GM12878 (cell line): ENCODE measurements around the gene DMD. TPM values are rescaled to one million over a fixed set of nuclear protein-coding genes. Genes with fewer than 3 reads are reported as not detected.

Experiments
- ATAC-seq: fragments of 200-7000 bp; cut with Tn5 transposase; 3 replicates; pipeline ENCODE4 v1.9.1; 2020; ENCODE audit warnings: mild to moderate bottlenecking, moderate library complexity
- BruUV-seq: library from RNA; stranded (reverse); fragments of 400-500 nt; replicated peaks from 2 replicates; lab custom pipeline; 2021; lab: Mats Ljungman, UMichigan
- CTCF ChIA-PET: fragments of 300-600 bp; sonication (Branson Sonifier 250); formaldehyde crosslinking; extraction: SDS; loops from one replicate; lab custom pipeline; 2021; ENCODE audit warnings: inconsistent platforms; lab: Yijun Ruan, JAX
- POLR2A ChIA-PET: fragments of 350-600 bp; formaldehyde crosslinking; extraction: SDS; loops from one replicate; lab custom pipeline; 2021; ENCODE audit warnings: inconsistent platforms; lab: Charles Lee
- RAD21 ChIA-PET: fragments of 300-600 bp; sonication (Branson Sonifier 250); formaldehyde crosslinking; loops from one replicate; lab custom pipeline; 2023; ENCODE audit warnings: antibody characterized with exemption; ENCODE audit not compliant: unreplicated experiment; lab: Charles Lee
- SMC1A ChIA-PET: fragments of 300-600 bp; sonication (Branson Sonifier 250); formaldehyde crosslinking; loops from one replicate; lab custom pipeline; 2023; ENCODE audit not compliant: unreplicated experiment, uncharacterized antibody; lab: Charles Lee
- DNase-seq: peaks from one replicate; pipeline ENCODE4 v3.0.0-alpha.2; 2011; ENCODE audit warnings: low read depth, low spot score
- FAIRE-seq: peaks from 3 replicates; lab custom pipeline; 2011; peaks lifted over from hg19 to GRCh38; lab: Jason Lieb, UNC
- H2AFZ ChIP-seq: 2 replicates; pipeline ENCODE4 v1.6.0; 2011; ENCODE audit warnings: low read depth, low read length, control low read depth; ENCODE audit not compliant: control insufficient read depth
- H3K27ac ChIP-seq: 2 replicates; pipeline ENCODE4 v1.5.1; 2011; ENCODE audit warnings: control low read depth; ENCODE audit not compliant: control insufficient read depth, insufficient read depth
- H3K27me3 ChIP-seq, 2 experiments: replicated peaks in 1 of 2; 2 replicates each; pipeline versions ENCODE4 v1.6.0 to v1.6.1; 2011; ENCODE audit warnings: low read length in 1 of 2; ENCODE audit not compliant: control insufficient read depth in 2 of 2, insufficient read depth in 2 of 2
- H3K36me3 ChIP-seq, 2 experiments: 2 replicates each; pipeline ENCODE4 v1.5.1; 2011; ENCODE audit warnings: low read length in 1 of 2; ENCODE audit not compliant: control insufficient read depth in 2 of 2, insufficient read depth in 2 of 2
- H3K4me1 ChIP-seq: 2 replicates; pipeline ENCODE4 v1.6.1; 2011; ENCODE audit warnings: mild to moderate bottlenecking, low read length, moderate library complexity, mixed read lengths; ENCODE audit not compliant: control insufficient read depth, insufficient read depth
- H3K4me2 ChIP-seq: 2 replicates; pipeline ENCODE4 v1.6.0; 2011; ENCODE audit warnings: control low read depth; ENCODE audit not compliant: control insufficient read depth, insufficient read depth
- H3K4me3 ChIP-seq: fragments of 200-600 bp; sonication (generic); 2 replicates; pipeline ENCODE4 v1.5.1; 2016
- H3K79me2 ChIP-seq: 2 replicates; pipeline ENCODE4 v1.6.0; 2011; ENCODE audit warnings: low read length; ENCODE audit not compliant: control insufficient read depth, insufficient read depth
- H3K9ac ChIP-seq: 2 replicates; pipeline ENCODE4 v1.8.0; 2011; ENCODE audit warnings: low read length, control low read depth, mixed read lengths; ENCODE audit not compliant: control insufficient read depth, insufficient read depth
- H3K9me3 ChIP-seq: replicated peaks from 3 replicates; pipeline ENCODE4 v1.5.1; 2011; ENCODE audit warnings: mild to moderate bottlenecking, low read length; ENCODE audit not compliant: control insufficient read depth, insufficient read depth
- H4K20me1 ChIP-seq: 2 replicates; pipeline ENCODE4 v1.6.0; 2011; ENCODE audit not compliant: control insufficient read depth, insufficient read depth
- CHD4 ChIP-seq: fragments of 200-600 bp; sonication (generic); IDR thresholded peaks from 2 replicates; pipeline ENCODE4 v1.6.1; 2016; ENCODE audit warnings: mild to moderate bottlenecking
- CREM ChIP-seq: IDR thresholded peaks from 2 replicates; pipeline ENCODE4 v1.6.1; 2014; ENCODE audit warnings: antibody characterized with exemption, low read depth
- JUND ChIP-seq: IDR thresholded peaks from 2 replicates; pipeline ENCODE4 v1.6.1; 2012; ENCODE audit warnings: low read depth, mild to moderate bottlenecking, low read length, improper control_type of control experiment, moderate library complexity
- SMARCA5 ChIP-seq: fragments of 450-650 bp; IDR thresholded peaks from 2 replicates; pipeline ENCODE4 v1.6.1; 2017; ENCODE audit warnings: mild to moderate bottlenecking
- SUPT20H ChIP-seq: IDR thresholded peaks from 2 replicates; pipeline ENCODE4 v1.6.1; 2011; ENCODE audit warnings: low read depth, mild to moderate bottlenecking, low read length, moderate library complexity, borderline replicate concordance; ENCODE audit not compliant: control insufficient read depth
- WGBS: methylation state at CpG from one replicate; pipeline ENCODE4 v1.1.6; 2016; ENCODE audit warnings: low lambda C conversion rate; ENCODE audit not compliant: insufficient replicate concordance, insufficient coverage; ENCODE audit errors: missing lambda C conversion rate; 5-methylcytosine and 5-hydroxymethylcytosine counted together
- in situ Hi-C: fragments of 300-500 bp; cut with MboI; formaldehyde crosslinking; loops from 9 replicates; pipeline ENCODE4 v1.14.3; 2018; ENCODE audit warnings: mixed read lengths
- intact Hi-C: fragments of 100-400 bp; cut with micrococcal nuclease; formaldehyde crosslinking; loops from one replicate; pipeline ENCODE4 v1.14.2; 2022; ENCODE audit not compliant: unreplicated experiment
- polyA plus RNA-seq, 11 experiments: library from polyadenylated mRNA; depleted of rRNA in 4 of 11; unstranded in 6 of 11; stranded (reverse) in 5 of 11; fragments of >200 nt; fragmentation: Nextera tagmentation in 4 of 11; fragmentation: Illumina TruSeq in 1 of 11; extraction: Ambion mirVana in 4 of 11; extraction: Trizol in 1 of 11; gene quantifications; 1 replicate in 1 of 11; 2 replicates in 10 of 11; pipeline versions ENCODE4 v1.2.1 to v1.2.3, GENCODE V29; 2011 to 2016; ENCODE audit warnings: inconsistent platforms in 2 of 11, missing spikeins in 2 of 11, low read depth in 1 of 11
- total RNA-seq, 4 experiments: library from RNA; depleted of rRNA in 3 of 4; stranded (reverse); fragments of >200 nt in 3 of 4; fragmentation: Illumina TruSeq in 1 of 4; extraction: Trizol in 1 of 4; gene quantifications; 2 replicates each; pipeline versions ENCODE4 v1.2.1 to v1.2.3, GENCODE V29; 2013 to 2021
- TF ChIP-seq, protein P1 (sequence below): IDR thresholded peaks from 2 replicates; pipeline ENCODE4 v1.6.1; 2011; ENCODE audit warnings: mild to moderate bottlenecking, low read depth, low read length, moderate library complexity; ENCODE audit not compliant: insufficient replicate concordance
- TF ChIP-seq, protein P2 (sequence below): fragments of 450-650 bp; IDR thresholded peaks from 2 replicates; pipeline ENCODE4 v1.6.1; 2017; ENCODE audit warnings: borderline replicate concordance

DMD gene
- total and polyA plus RNA-seq, 10 of the 15 experiments (the other 5 are each of a cell fraction or from before 2014, with no cell fraction given) = 1.4 to 24.3 (median 4.3) TPM

DNA sequence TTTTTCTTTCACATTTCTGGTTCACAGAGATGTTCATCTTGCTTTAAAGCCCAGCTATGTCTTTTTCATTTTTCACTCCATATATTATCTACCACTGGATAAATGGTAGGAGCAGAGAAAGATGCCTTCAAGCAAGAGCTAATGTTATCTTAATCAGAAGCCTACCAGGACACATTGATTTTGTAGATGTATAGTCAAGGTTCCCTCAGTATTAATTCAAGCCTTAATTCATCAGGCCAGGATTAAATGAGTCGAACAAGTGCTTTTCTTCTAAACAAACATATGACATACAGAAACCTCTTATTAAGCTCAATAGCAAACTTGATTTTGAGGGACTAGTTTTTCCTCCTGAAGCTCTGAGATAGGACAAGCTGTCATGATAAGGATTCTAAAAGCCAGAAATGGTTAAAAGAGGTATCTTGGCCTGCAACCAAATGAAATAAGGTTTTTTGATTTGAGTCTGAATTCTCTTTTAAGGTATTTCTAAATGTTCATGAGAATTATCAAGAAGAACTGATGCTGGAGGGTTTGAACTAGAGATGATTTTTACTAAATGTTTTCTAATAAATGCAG, 2057.8 kb downstream of the DMD start:
- intact Hi-C loops = no loop called here
- H3K9me3 ChIP-seq = no peaks in the 10 kb centered on the region
- no peak overlapping the region for H3K4me2 ChIP-seq
- ChIA-PET SMC1A (interaction anchor here (0.6 to 1.5 kb wide), 6 partner anchors 15 to 117 kb away, joined by 3 to 4 read pairs (median 3); no protein-coding TSS in a partner anchor), CTCF (interaction anchor here (0.8 to 0.9 kb wide), 2 partner anchors 24 to 115 kb away, joined by 3 to 4 read pairs; no protein-coding TSS in a partner anchor), POLR2A (no interaction called here), RAD21 (interaction anchor here (0.5 to 1.5 kb wide), 2 partner anchors 114 to 115 kb away, joined by 3 to 5 read pairs; no protein-coding TSS in a partner anchor)
- no peak overlapping the region for H3K4me3 ChIP-seq
- no peak for ATAC-seq
- no peaks in the 10 kb centered on the region for H3K79me2 ChIP-seq
- 70% methylated on average over 1 of the region's 1 CpG for WGBS
- in situ Hi-C loops = no loop called here
- DNase-seq = no peak
- H3K9ac ChIP-seq = no peak overlapping the region
- no peak for FAIRE-seq
- H3K4me1 ChIP-seq = no peaks in the 10 kb centered on the region
- H3K36me3 ChIP-seq = no peaks in the 10 kb centered on the region
- no peak overlapping the region for H3K27ac ChIP-seq
- TF ChIP-seq CREM = no peak
- TF ChIP-seq, protein P1, sequence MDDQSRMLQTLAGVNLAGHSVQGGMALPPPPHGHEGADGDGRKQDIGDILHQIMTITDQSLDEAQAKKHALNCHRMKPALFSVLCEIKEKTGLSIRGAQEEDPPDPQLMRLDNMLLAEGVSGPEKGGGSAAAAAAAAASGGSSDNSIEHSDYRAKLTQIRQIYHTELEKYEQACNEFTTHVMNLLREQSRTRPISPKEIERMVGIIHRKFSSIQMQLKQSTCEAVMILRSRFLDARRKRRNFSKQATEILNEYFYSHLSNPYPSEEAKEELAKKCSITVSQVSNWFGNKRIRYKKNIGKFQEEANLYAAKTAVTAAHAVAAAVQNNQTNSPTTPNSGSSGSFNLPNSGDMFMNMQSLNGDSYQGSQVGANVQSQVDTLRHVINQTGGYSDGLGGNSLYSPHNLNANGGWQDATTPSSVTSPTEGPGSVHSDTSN = no peak
- no peak for TF ChIP-seq CHD4
- TF ChIP-seq, protein P2, sequence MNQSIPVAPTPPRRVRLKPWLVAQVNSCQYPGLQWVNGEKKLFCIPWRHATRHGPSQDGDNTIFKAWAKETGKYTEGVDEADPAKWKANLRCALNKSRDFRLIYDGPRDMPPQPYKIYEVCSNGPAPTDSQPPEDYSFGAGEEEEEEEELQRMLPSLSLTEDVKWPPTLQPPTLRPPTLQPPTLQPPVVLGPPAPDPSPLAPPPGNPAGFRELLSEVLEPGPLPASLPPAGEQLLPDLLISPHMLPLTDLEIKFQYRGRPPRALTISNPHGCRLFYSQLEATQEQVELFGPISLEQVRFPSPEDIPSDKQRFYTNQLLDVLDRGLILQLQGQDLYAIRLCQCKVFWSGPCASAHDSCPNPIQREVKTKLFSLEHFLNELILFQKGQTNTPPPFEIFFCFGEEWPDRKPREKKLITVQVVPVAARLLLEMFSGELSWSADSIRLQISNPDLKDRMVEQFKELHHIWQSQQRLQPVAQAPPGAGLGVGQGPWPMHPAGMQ = no peak
- TF ChIP-seq JUND = no peak
- no peak for TF ChIP-seq SMARCA5
- no peak for TF ChIP-seq SUPT20H
- no peaks in the 10 kb centered on the region for H4K20me1 ChIP-seq
- no peak overlapping the region for H2AFZ ChIP-seq
- no peaks in the 10 kb centered on the region for H3K27me3 ChIP-seq
- BruUV-seq = no TSS peak
